IPS DF 19.7 (cell line): Measurements from ENCODE around the gene FOXP1.
"Not testable (repeated sequence)": the region's sequence is repeated elsewhere in the genome, so short reads cannot be mapped to it uniquely, and the experiment has no call there.

ENCODE experiments used
- DNase-seq: peaks from one replicate; pipeline ENCODE4 v3.0.0-alpha.2; 2013; ENCODE audit warnings: low read depth, low spot score

The FOXP1 gene

DNA sequence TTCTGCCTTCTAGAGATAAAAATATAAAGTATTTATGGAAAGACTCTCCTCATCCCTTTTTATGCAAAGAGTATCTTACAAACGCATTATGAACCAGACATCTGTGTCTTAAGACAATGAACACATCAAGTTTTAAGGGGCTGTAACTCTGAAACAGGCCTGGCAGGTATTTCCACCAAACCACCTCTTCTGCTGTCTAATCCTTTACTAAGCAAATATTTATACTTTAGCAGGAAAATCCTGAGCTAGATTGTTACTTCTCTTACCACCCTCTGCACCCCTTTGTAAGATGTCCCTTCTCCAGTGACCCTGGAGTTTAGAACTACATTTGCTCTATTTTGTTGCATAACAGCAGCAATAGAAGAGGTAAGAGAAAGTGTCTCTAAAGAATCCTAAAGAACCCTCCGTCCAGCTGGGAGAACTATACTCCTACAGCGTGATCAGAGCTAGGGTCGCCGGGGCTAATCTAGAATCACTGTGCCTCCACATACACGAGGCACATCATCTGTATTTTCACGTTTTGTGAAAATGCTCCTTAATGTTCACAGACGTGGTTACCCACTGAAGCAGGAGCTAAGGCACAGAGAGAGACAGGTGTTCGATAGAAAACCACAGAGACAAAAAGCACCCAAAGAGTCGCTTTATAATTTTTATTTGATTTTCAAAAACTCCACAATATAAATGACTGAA lies 129.6 kb downstream of the FOXP1 start:
- DNase-seq, result no peak

DNA sequence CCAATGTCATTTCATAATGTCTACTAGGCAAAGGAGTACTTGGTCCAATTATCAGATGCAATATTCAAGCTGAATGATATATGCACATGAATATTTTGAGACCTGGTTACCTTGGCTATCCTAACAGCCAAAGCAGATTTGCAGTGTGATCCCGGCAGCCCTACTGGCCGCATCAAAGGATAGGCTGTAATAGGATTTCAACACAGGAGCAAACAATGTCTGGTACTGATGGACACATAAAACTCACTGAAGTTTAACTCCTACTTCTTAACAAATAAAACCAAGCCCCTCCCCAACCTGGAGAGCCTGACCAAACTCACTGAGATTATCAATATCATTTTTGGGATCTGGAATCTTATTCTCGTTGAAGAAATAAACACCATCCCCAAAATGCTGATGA lies 130.2 kb downstream of the FOXP1 start:
- no peak for DNase-seq

DNA sequence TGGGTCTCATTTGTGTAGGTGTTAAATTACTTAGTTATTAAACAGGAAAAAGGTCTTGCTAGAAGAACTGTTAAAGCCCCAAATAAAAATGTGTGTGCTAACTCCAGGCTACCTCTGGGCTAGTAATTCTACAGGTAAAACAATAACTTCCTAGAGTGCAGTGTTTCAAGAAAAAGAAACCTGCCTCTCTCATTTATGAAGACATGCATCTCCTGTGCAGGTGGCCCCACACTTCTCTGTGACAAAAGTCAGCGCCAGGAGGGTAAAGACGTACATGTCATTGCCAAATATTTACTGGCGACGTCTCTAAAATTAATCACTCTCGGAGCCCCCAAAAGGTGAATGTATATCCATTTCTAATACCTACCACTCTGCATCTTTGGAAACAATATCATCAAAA lies 131.7 kb downstream of the FOXP1 start:
- no peak for DNase-seq

DNA sequence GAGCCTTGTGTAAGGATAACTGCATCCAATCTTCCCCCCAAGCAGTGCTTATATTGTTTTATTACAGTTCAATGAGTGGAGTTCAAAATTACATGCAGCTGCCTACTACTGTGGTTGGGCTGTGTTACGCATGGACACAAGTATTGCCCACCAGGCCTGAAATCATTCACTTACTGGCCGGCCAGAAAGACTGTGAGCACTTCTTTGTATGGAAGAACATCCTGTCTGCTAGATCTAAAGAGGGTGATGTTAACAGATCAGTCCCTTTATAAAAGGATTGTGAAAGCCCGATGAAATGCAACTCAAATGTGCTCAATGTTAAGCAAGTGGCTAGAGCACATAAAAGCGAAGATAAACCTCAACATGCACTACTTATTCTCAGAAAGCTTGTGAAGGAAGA lies 132.5 kb downstream of the FOXP1 start:
- no peak for DNase-seq

DNA sequence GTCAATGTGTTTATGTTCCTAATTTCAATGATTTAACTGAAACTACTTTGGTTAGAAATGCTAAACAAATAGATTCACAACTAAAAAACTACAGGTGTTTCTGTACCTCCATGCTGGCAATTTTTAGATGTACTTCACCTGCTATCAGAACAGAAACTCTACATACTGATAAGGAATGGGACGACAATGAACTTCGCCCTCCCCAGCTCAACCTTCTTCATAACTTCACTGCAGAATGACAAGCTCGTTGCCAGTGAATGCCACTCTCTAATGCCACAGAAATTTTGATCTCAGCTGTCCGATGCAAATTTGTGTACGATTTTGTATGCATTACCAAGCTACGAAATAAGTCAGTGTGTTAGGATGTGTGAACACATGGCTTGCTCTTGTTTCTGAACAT lies 133.4 kb downstream of the FOXP1 start:
- no peak for DNase-seq

DNA sequence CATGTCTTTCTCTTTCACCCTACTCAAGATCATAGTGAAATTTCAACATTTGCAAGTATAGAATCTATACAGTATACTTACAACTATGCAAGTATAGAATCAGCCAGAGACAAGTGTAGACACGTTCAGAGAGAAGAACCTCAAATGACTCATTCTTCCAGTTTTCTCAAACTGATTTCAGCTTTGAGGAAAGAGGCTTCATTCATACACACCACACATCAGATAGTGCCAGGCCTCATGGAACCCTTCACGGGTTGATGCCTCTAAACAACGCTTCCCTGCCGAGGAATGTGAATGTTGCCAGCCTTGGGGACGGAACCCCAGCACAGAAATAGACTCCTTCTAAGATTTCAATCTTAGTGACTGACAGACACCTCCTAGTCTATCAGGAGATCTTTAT lies 135.7 kb downstream of the FOXP1 start:
- no peak for DNase-seq

DNA sequence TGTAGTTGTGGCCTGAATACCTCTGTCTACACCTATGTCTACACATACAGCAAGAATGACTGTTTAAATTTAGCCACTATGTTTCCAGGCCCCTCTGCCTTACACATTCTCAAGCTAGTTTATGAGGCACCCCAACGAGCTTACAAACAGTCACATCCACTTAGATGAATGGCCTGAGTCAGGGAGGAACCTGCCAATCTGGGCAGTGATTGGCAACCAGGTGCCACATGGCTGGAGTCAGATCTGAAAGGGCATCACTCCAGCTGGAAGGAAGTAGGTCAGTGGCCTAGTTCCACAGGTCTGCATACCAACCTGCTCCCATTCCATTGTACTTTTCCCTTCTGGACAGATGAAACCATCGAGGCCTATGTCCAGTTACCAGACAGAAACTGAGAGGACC lies 136.3 kb downstream of the FOXP1 start:
- DNase-seq, result no peak

DNA sequence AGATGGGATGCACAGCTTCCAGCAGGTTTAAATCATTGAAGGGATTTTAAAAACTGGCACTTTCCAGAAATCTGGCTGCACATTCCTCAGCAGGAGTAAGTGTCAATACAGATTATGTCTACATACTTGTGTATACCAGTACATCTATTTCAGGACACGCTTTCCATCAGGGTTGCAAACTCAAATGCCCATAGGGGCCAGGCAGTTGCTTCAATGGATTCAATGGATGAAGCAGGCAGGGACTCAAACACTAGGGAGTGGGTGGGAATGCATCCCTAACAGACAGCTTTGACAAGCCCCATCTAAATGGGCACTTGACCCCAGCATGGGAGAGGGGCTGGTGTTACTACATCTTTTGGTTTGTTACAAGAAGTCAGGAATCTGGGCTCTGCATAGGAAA lies 136.8 kb downstream of the FOXP1 start:
- no peak for DNase-seq

- no peak for DNase-seq
Observed at GRCh38 chr3:71446260-71446659, 137.3 kb downstream of the FOXP1 start.

DNA sequence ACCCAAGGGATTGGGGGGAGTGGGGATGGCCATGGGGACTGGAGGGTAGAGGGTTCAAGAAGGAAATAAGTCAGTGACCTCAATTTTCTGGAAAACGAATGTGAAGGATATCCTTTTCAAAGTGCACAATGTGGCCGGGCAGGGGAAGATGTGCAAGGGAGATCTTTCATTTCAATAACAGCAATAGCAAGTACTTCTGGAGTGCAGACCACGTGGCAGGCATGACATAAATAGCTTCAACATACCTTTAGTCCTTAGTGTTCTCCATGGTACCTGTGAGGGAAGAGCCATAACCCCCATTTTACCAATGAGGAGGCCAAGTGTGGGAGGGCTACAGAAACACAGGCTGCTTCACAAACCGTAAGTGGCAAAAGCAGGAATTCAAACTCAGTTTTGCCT lies 138.7 kb downstream of the FOXP1 start:
- DNase-seq, result no peak

GRCh38 chr3:71444028-71444860 lies 139.3 kb downstream of the FOXP1 start:
- DNase-seq, result no peak

GRCh38 chr3:71443332-71443731 lies 140.2 kb downstream of the FOXP1 start:
- no peak for DNase-seq

- DNase-seq, result no peak
Observed at GRCh38 chr3:71442652-71443042, 140.9 kb downstream of the FOXP1 start.

GRCh38 chr3:71441925-71442651 lies 141.4 kb downstream of the FOXP1 start:
- DNase-seq, result no peak

- DNase-seq, result no peak
Observed at GRCh38 chr3:71441217-71441924, 142.2 kb downstream of the FOXP1 start.

GRCh38 chr3:71438904-71439303 lies 144.6 kb downstream of the FOXP1 start:
- no peak for DNase-seq

DNA sequence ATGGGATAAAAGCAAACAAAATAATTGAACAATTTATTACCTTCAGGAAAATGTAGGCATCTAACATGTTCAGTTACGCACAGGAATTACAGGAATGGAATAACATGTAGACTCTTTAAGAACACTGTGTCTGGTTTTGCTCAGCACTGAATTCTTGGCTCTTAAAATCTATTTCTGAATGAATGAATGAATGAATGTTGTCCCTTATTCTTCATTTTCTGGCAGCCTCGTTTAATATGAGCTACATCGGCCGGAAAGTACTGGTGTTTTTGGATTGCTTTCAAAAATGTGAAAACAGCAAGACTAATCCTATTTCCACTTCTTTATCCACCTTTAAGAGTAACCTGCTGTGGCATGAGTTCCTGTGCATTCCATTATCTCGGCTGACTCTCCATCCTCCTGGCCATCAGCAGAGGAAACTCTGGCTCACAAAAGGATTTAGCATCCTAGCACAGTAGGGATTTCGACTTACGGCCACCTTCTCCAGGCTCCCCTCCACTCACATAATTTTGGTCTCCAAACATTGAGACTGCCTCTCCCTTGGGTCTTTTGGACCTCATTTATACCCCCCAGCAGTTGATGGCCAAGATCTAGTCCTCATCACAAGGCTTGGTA lies 145.3 kb downstream of the FOXP1 start:
- no peak for DNase-seq

GRCh38 chr3:71436337-71436736 lies 147.2 kb downstream of the FOXP1 start:
- DNase-seq, result no peak

GRCh38 chr3:71435836-71436235 lies 147.7 kb downstream of the FOXP1 start:
- DNase-seq, result not testable (repeated sequence)

DNA sequence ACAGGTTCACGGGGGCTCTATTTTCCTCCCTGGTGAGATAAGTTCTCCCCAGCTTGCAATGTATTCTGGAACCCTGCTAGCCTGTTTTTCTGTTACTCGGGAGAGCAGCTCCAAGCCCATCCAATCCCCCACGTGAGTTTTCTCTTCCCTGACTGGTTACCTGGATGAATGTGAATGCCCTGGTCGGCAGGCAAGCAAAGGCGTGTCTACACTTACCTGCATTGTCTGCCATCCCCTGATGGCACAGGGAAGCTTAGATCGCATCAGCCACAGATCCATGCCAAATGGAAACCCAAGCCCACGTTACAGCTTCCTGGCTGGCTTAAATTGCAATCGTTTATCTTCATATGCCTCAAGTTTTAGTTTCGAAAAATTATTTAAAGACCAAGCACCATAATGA lies 149.9 kb downstream of the FOXP1 start:
- DNase-seq, result no peak
